ENCODE results near the gene FGFR3.

FGFR3 gene

DNA sequence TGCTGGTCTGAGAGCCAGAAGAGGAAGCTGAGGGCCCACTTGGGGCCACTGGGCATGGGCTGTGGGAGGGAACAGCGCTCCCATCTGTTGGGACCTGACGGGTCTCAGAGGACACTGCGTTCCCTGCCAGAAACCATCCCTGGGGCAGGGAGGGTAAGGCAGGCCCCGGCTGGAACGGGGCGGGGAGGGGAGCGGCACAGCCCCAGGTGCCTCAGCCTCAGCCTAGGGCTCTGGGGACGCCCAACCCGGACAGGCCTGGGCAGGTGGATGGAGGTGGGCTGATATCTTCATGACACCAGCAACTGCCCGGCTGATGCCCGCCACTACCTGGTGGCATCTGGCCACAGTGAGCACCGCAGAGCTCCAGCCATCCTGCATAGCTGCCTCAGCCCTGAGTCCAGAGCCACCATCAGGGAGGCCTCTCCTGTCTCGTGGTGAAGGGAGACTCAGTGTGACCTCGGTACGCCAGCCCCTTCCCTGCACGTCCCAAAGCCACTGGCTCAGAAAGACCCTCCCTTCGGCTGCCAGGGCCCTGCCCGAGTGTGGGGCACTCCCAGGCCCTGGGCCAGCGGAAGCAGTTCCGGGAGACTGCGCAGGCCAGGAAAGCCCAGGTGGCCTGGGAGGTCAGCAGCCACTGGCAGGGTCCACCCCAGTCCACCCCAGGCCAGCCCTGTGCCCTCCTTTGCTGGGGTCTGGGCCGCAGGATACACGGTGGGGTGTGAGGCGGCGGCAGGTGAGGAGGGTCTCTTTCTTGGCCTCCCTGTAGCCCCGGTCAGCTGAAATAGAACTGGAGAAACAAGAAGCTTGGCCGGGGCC, 34.6 kb upstream of the FGFR3 start:
- Histone ChIP-seq H3K79me2 (ENCODE audit: insufficient read depth, low read depth) (no peaks in the 10 kb centered on the region), H3K4me3 (IDR thresholded peaks at IDR 0.05; ENCODE audit: insufficient read depth, low read depth, low read length) (no peak overlapping the region), H4K20me1 (ENCODE audit: insufficient read depth) (no peaks in the 10 kb centered on the region), H2AFZ (ENCODE audit: low read depth) (no peak overlapping the region), H3K27ac (no peak overlapping the region), H3K4me2 (no peak overlapping the region), H3K9ac (no peak overlapping the region), H3K27me3 (ENCODE audit: insufficient read depth, low read depth) (no peaks in the 10 kb centered on the region; the same call in 1 of the 2 replicates), H3K4me1 (ENCODE audit: low read depth, poor library complexity, severe bottlenecking) (no peaks in the 10 kb centered on the region), H3K36me3 (ENCODE audit: insufficient read depth) (no peaks in the 10 kb centered on the region)
- TF ChIP-seq, protein P1, sequence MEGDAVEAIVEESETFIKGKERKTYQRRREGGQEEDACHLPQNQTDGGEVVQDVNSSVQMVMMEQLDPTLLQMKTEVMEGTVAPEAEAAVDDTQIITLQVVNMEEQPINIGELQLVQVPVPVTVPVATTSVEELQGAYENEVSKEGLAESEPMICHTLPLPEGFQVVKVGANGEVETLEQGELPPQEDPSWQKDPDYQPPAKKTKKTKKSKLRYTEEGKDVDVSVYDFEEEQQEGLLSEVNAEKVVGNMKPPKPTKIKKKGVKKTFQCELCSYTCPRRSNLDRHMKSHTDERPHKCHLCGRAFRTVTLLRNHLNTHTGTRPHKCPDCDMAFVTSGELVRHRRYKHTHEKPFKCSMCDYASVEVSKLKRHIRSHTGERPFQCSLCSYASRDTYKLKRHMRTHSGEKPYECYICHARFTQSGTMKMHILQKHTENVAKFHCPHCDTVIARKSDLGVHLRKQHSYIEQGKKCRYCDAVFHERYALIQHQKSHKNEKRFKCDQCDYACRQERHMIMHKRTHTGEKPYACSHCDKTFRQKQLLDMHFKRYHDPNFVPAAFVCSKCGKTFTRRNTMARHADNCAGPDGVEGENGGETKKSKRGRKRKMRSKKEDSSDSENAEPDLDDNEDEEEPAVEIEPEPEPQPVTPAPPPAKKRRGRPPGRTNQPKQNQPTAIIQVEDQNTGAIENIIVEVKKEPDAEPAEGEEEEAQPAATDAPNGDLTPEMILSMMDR (conservative IDR thresholded peaks at IDR 0.05; ENCODE audit: low read depth, low read length) = no peak

DNA sequence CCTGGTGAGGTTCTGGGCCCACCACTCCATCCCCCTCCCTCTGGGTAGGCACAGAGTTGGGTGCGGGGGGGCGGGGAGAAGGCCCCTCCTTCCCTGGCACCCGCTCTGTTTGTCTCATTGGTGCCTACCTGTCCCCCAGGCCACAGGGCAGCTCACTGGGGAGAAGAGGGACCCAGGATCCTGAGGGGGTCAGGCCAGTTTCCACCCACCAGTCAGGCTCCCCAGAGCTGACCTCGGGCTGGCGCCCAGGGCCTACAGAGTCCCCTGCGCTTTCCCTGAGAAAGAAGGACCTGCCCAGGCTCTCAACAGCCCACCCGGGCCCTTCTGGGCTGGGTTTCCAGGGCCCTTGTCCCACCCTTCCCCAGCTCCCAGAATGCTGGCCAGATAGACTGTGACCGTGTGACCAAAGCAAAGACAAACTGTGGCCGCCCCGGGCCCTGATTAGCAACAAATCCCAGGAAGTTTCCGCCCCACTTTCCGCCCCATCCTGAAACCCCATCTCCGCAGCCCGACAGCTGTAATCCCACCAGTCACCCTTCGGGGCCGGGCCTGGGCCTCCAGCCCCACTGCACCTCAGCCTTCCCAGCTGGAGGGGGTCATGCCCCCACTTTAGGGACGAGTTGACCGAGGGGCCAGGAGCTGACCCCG, 33.8 kb upstream of the FGFR3 start:
- no peak overlapping the region for H3K4me2 ChIP-seq
- no peak overlapping the region for H3K4me3 ChIP-seq (IDR thresholded peaks at IDR 0.05; ENCODE audit: insufficient read depth, low read depth, low read length)
- TF ChIP-seq, protein P1 (conservative IDR thresholded peaks at IDR 0.05; ENCODE audit: low read depth, low read length) = no peak
- H4K20me1 ChIP-seq (ENCODE audit: insufficient read depth) = no peaks in the 10 kb centered on the region
- no peak overlapping the region for H3K9ac ChIP-seq
- no peak overlapping the region for H3K27ac ChIP-seq
- peaks cover 6% of the 10 kb centered on the region; the same call in 1 of the 2 replicates for H3K27me3 ChIP-seq (ENCODE audit: insufficient read depth, low read depth)
- no peak overlapping the region for H2AFZ ChIP-seq (ENCODE audit: low read depth)
- no peaks in the 10 kb centered on the region for H3K36me3 ChIP-seq (ENCODE audit: insufficient read depth)
- no peaks in the 10 kb centered on the region for H3K79me2 ChIP-seq (ENCODE audit: insufficient read depth, low read depth)
- no peaks in the 10 kb centered on the region for H3K4me1 ChIP-seq (ENCODE audit: low read depth, poor library complexity, severe bottlenecking)

DNA sequence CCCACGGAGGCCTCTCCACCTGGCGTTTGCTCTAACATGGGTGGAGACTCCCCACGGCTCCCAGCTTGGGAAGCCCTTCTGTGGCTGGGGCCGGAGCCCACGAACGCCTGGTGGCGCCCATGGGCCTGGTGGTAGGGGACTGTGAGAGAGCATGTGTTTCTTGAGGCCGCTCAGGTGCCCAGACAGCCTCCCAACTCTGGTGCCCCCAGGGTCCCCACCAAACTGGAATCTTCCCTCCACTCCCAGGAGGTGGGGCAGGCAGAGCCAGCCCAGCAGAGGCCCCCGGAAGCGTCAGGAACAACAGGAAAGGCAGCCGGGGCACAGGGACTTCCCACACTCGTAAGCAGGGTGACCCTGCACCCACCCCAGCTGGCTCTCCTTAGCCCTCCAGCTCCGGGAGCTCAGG, 33.3 kb upstream of the FGFR3 start:
- Histone ChIP-seq H3K36me3 (ENCODE audit: insufficient read depth) (no peaks in the 10 kb centered on the region), H4K20me1 (ENCODE audit: insufficient read depth) (no peaks in the 10 kb centered on the region), H3K27ac (no peak overlapping the region), H3K4me3 (IDR thresholded peaks at IDR 0.05; ENCODE audit: insufficient read depth, low read depth, low read length) (no peak overlapping the region), H3K27me3 (ENCODE audit: insufficient read depth, low read depth) (peaks cover 6% of the 10 kb centered on the region; the same call in 1 of the 2 replicates), H3K4me2 (no peak overlapping the region), H3K9ac (no peak overlapping the region), H2AFZ (ENCODE audit: low read depth) (no peak overlapping the region), H3K4me1 (ENCODE audit: low read depth, poor library complexity, severe bottlenecking) (no peaks in the 10 kb centered on the region), H3K79me2 (ENCODE audit: insufficient read depth, low read depth) (no peaks in the 10 kb centered on the region)
- TF ChIP-seq, protein P1 (conservative IDR thresholded peaks at IDR 0.05; ENCODE audit: low read depth, low read length) = no peak

DNA sequence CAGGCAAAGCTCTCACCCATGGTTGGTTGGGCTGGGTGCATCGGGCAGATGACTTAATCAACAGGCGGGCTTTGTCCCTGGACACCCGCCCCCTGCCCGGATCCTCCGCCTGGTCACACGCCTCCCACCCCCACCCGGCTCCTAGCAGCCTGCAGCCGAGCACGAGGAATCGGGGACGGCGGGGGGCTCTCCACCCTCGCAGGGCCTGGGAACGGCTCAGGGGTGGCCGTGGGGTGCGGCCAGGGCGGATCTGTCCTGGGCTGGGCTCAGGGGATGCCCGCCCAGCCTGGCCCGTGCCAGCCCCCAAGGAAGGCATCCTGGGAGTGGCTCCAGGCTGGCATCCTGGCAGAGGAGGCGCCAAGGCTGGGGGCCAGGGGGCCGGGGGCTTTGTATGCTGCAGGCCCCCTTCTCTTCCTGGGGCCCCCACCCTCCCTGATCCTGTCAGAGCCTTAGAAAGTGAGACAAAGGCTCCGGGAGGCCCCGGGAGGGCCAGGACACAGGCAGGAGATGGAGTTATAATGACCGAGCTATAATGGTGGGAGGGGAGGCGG, 32.5 kb upstream of the FGFR3 start:
- no peaks in the 10 kb centered on the region for H3K36me3 ChIP-seq (ENCODE audit: insufficient read depth)
- no peaks in the 10 kb centered on the region for H4K20me1 ChIP-seq (ENCODE audit: insufficient read depth)
- no peak overlapping the region for H3K27ac ChIP-seq
- H3K4me2 ChIP-seq = no peak overlapping the region
- H3K4me1 ChIP-seq (ENCODE audit: low read depth, poor library complexity, severe bottlenecking) = no peaks in the 10 kb centered on the region
- H3K79me2 ChIP-seq (ENCODE audit: insufficient read depth, low read depth) = no peaks in the 10 kb centered on the region
- no peak overlapping the region for H3K4me3 ChIP-seq (IDR thresholded peaks at IDR 0.05; ENCODE audit: insufficient read depth, low read depth, low read length)
- peaks cover 6% of the 10 kb centered on the region; the same call in 1 of the 2 replicates for H3K27me3 ChIP-seq (ENCODE audit: insufficient read depth, low read depth)
- TF ChIP-seq, protein P1 (conservative IDR thresholded peaks at IDR 0.05; ENCODE audit: low read depth, low read length) = no peak
- H3K9ac ChIP-seq = no peak overlapping the region
- H2AFZ ChIP-seq (ENCODE audit: low read depth) = no peak overlapping the region
